Measurements from ENCODE around the gene KIAA1549.

DNA sequence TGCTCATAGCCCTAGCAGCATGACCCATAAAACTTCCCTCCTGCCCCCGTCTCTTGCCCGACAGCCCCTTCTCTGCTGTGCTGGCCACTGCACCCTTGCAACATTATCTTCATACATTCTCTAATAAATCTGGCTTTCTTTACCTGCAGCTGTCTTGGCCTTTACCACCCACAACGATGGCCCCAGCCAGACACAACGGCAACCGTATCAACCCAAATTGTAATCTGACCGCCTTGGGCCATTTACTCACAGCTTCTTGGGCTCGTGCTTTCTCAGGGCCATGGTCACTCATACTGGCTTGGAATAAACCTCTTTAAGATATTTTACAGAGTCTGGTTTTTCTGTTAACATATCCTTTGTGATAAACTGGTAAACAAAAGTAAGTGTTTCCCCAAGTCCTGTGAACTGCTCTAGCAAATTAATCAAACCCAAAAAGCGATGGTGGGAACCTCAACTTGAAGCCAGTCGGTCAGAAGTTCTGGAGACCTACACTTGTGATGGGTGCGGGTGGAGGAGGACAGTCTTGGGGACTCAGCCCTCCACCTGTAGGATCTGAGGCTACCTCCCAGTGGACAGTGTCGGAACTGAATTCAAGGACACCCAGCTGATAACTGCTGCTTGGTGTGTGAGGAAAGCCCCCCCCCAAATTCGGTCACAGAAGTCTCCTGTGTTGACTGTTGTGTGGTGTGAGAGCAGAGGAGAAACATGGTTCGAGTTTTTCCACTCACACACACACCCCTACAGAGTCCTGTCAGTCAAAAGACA, 95.6 kb downstream of the KIAA1549 start:
- TF ChIP-seq, protein P1, sequence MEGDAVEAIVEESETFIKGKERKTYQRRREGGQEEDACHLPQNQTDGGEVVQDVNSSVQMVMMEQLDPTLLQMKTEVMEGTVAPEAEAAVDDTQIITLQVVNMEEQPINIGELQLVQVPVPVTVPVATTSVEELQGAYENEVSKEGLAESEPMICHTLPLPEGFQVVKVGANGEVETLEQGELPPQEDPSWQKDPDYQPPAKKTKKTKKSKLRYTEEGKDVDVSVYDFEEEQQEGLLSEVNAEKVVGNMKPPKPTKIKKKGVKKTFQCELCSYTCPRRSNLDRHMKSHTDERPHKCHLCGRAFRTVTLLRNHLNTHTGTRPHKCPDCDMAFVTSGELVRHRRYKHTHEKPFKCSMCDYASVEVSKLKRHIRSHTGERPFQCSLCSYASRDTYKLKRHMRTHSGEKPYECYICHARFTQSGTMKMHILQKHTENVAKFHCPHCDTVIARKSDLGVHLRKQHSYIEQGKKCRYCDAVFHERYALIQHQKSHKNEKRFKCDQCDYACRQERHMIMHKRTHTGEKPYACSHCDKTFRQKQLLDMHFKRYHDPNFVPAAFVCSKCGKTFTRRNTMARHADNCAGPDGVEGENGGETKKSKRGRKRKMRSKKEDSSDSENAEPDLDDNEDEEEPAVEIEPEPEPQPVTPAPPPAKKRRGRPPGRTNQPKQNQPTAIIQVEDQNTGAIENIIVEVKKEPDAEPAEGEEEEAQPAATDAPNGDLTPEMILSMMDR (conservative IDR thresholded peaks at IDR 0.05): no peak
- TF ChIP-seq EZH2 (IDR thresholded peaks at IDR 0.05; ENCODE audit: low read depth): no peak
